Stimulated activated CD4-positive, alpha-beta T cell treated with anti-CD3 and anti-CD28 coated beads, Interleukin-15, amount 100 ng/mL, for 48 hours (primary cell): ENCODE results near the gene PSD2.

Source experiments
- DNase-seq, 2 donors: peaks; one replicate each; pipeline ENCODE4 v3.0.0-alpha.2; 2020; ENCODE audit warnings: low read depth in 2 of 2

Gene PSD2

DNA sequence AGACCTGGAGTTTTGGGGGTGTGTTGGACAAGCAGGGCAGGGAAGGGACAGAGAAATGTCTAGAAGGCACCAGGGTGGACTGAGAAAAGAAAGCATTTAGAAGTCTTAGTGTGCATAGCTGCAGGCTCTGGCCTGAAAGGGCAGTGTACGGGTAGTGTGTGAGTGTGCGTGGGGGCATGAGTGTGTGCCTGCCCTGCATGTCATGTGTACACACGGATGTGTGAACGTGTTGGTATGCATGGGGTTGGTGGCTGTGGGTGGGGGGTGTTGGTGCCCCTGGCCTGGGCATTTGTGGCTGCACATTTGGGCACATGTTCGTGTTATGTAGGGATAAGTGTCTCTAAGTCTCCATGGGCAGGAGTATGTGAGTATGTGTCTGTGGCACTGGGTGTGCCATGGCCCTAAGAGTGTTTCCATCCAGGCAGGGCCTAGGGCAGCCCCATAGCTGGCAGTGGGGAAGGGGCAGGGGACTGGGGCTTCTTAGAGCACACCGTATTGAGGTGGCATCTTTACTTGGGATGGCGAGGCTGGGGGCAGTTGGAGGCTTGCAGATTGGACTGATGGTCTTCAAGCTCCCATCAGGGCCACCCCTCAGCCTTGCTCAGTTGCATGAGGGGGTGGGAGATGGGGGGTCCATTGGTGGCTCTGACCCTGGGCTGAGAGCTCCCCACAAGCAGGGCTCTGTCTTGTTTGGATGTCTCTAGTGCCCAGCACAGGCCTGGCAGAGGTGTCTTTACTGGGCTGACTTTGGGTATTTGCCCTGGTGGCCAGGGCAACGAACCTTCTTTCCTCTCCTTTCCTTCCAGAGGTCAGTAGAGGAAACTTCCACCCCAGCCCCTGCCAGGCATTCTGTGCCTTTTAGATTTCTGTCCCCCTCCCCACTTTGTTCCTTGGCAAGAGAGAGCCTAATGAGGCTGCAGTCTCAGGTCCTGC, 15.0 kb downstream of the PSD2 start:
- no peak for DNase-seq

DNA sequence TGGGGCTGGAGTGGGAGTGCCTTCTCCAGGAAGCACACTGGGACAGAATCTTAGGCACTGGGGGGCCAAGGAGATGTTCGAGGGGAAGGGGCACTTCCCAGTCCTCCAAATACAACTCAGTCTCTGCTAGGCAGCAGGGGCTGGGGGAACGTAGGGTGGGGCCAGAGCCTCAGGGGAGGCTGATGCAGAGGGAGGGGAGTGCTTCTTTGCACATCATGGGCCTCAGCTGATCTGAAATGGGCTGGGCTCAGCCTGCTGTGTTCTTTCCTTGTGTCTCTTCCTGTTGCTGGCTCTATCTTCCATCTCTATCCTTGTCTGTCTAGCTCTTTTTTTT, 15.6 kb downstream of the PSD2 start:
- DNase-seq = no peak

DNA sequence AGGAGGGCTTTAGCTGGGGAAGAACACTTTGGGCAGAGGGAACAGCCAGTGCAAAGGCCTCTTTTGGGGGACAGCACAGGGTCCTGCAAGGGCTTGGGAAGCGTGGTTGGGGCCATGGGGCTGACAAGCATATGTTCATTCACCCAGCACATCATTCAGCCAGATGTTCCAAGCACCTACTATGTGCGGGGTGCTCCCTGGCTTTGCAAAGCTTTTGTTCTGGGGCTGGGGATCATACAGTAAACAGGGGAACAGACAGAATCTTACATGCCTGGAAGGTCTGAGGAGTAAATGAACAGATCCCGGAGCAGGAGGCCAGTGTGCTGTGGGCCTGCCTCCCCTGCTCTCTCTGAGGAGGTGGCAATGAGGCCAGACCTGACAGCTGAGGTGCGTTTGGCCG, 16.7 kb downstream of the PSD2 start:
- no peak for DNase-seq

GRCh38 chr5:139812836-139813805, 17.5 kb downstream of the PSD2 start:
- no peak for DNase-seq

DNA sequence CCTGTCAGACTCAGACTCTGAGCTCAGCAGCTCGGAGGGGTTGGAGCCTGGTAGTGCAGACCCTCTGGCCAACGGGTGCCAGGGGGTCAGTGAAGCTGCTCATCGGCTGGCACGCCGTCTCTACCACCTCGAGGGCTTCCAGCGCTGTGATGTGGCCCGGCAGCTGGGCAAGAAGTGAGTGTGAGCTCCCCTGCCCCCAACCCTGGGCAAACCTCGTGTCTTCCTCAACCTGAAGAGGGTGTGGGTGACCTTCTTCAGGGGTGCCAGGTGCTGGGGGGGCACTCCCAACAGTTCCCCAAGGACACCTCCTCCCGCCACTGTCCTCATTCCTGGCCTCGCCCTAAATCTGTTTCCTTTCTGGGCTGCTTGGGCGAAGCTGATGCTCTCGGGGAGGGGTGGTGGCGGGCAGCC, 18.6 kb downstream of the PSD2 start:
- no peak for DNase-seq

DNA sequence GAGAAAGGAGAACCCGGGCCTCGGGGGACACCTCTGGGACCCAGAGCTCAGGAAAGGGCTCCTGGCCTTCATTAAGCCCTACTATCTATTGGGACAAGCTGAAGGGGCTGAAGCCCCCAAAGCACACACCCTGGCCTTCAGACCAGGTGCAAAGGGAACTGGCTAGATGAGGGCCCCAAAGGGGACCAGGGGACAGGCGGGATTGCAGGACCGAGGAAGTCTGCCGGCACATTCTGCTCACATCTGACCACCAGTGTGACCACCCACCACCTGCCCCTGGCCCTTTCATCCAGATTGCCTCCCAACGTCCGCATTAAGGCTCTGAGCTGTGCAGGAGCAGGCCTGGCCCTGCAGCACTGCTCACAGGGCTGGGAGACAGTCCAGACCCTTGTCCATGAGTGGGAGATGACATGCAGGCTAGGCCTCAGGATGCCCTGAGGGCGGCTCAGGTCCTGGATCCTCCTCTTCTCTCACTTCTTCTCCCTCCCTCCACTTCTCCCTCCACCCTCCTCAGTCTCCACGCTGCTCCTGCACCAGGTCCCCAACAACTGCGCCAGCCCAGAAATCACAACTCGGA, 19.2 kb downstream of the PSD2 start:
- DNase-seq = no peak

DNA sequence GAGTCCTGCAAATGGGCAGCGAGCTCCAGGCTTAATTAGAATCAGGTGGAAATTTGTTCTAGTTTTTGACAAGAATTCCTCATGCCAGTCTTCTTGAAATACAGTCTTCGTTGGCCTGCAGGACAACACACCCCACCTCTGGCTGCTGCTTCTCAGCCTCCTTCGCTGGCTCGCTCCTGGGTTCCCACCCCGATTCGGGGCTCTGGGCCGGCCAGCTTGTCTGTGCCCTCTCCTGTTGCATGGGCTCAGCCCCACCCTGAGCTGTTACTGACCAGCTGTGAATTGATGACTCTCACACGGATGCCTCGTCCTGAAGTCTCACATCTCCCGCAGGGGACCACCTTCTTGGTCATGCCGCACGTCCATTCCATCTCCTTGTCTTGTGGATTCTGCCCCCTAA, 21.0 kb downstream of the PSD2 start:
- DNase-seq = no peak

DNA sequence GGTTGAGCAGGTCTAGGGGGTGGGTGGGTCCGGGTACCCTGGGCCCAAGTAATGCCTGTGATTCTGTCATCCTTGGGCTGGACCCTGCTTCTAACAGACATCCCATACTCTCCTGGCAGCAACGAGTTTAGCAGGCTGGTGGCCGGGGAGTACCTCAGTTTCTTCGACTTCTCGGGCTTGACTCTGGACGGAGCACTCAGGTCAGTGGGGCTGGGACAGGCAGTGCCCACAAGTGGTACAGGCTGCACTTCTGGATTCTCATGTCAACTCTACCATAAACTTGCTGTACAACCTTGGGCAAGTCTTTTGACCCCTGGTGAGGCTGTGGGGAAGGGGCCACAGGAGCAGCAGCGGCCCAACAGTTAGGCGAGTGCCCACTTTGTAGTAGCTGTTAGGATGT, 21.8 kb downstream of the PSD2 start:
- DNase-seq = no peak

DNA sequence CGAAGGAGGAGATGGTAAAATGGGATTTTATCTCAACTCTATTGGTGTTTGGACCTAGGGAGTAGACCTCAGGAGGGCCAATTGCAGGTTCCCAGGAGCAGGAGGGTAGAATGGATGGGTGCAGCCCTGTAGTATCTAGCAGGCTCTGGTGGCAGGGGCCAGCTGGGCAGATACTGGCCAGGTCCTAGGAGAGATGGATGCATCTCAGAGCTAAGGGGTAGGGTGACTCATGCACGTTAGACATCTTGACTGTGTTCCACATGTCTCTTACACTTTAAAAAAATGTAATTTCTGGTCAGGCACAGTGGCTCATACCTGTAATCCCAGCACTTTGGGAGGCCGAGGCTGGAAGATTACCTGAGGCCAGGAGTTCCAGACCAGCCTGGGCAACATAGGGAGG, 22.4 kb downstream of the PSD2 start:
- no peak for DNase-seq

DNA sequence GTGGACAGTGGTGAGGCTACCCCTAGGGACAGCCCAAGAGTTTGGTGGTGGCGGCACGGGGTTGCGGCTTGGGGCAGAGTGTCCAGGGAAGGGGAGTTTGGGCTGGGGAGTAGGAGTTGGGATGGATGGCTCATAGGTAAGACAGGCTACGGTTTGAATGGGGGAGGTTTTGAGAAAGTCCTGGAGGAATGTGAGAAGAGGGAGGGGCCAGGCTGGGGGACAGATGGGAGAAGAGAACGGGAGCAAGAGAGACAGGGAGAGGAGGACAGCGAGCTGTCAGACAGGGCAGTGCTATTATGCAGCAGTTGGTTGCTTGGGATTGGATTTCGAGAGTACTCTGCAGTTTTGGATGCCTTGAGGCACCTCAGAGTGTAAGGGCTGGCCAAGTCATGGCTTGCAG, 24.5 kb downstream of the PSD2 start:
- no peak for DNase-seq

GRCh38 chr5:139820606-139821005, 25.0 kb downstream of the PSD2 start:
- no peak for DNase-seq

DNA sequence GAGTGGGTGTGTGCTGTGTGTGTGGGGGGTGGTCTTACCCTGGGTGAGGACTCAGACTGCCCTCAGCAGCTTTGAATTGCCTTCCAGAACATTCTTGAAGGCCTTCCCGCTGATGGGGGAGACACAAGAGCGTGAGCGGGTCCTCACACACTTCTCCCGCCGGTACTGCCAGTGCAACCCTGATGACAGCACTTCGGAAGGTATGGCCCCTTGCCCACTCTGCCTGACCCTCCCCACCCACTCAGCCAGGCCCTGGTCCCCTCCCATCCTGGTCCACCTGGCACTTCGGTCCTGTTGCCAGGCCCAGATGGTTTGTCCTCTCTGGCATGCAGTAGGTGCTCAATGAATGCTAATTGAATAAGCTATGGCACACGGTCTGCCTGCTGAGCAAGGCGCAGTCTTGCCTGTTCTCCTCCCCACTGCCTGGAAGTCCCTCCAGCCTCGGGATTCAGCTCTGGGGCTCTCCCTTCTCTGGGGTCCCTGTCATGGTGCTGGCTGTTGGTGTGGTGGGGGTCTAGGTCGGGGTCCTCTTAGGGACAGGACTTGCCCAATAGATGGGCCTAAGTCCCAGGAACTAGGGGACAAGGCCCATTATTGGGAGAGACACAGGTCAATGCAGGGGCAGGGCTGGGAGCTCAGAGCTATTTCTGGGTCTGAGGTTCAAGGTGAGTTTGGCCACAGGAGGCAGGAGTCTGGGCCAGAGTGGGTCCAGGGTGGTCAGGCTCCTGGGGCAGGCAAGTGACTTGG, 26.4 kb downstream of the PSD2 start:
- no peak for DNase-seq

- no peak for DNase-seq
Measured at GRCh38 chr5:139822553-139823425, 27.2 kb downstream of the PSD2 start.

GRCh38 chr5:139823757-139824355, 28.2 kb downstream of the PSD2 start:
- no peak for DNase-seq

GRCh38 chr5:139825690-139826089, 30.1 kb downstream of the PSD2 start:
- DNase-seq = no peak

- no peak for DNase-seq
Measured at GRCh38 chr5:139828207-139828895, 32.7 kb downstream of the PSD2 start.

DNA sequence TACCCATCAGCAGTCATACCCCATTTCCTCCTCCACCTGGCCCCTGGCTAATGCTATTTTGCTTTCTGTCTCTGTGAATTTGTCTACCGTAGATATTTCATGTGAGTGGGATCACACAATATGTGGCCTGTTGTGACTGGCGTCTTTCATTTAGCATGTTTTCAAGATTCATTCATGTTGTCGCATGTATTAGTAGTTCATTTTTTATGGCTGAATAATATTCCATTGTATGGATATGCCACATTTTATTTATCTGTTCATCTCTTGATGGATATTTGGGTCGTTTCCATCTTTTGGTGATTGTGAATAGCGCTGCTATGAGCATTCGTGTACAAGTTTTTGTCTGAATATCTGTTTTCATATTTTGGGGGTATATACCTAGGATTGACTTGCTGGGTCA, 33.9 kb downstream of the PSD2 start:
- no peak for DNase-seq

DNA sequence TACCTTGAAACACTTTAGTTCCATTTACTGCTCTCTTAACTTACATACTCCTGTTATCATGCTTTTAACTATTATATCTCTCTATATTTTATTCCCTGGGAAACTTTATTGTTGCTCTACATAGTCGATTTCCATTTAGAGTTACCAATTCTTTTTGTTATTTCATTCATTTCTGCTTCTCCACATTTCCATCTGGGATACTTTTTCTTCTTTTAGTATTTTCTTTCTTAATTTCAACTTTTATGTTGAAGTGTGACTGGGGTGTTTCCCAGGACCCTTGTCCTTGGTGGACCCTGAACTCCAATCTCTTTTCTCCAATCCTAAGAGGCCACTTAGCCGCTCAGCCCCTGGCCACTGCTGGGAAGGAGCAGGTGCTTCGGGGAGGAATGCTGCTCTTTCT, 36.0 kb downstream of the PSD2 start:
- DNase-seq = no peak

DNA sequence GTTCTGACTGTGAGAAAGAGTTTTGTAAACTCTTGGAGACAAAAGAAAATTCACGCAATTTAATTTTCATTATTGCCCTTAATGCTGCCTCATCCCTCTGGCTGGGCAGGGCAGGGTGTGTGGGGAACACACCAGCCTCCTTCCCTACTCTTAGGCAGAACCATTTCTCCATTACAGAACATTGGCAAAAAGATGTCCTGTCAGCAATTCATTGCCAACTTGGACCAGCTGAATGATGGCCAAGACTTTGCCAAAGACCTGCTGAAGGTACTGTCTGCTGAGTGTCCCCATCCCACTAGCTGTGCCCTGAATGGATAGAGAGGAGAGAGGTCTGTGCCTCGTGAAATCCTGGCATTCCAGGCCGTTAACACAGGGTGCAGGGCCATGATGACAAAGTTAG, 37.9 kb downstream of the PSD2 start:
- no peak for DNase-seq

- DNase-seq = no peak
Measured at GRCh38 chr5:139835656-139836055, 40.0 kb downstream of the PSD2 start.
